ENCODE data around the gene ARHGAP8.

Gene ARHGAP8

DNA sequence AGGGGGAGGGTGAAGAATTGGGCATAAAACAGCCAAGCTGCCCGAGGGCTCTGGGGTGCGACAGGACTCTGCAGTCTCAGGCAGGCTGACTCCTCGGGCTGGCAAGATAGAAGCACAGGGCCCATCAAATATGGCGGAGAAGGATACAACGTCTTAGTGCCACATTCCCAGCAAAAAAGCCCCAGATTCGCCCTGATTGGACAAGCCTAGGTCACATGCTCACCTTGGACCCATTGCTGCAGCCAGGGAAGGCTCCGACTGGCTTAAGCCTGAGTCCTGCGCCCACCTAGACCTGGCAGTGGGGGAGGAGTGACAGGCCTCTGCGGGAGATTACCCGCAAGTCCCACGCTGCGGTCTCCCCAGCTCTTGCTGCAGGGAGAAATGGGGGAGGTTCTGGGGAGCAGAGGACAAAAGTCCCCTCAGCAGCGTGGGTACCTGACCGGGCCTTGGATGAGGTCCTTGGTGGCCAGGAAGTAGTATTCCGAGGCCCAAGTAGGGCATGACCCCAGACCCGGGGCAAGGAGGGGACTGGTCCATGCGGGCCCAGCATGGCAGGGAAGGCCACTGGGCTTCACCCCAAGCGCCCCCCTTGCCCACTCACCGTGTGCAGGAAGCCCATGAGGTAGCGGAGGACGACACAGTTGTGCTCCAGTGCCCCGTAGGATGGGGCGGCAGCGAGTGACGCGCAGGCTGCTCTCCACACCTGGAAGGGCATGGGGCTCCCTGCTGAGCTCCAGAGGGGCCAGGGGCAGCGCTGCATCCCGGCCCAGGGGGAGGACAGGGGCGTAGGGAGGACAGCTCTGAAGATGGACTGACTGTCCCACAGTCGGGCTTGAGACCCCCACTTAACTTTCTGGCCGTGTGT, 113.0 kb downstream of the ARHGAP8 start:
- no peak for DNase-seq
- in situ Hi-C loops (cut with MboI; ENCODE audit: low pct_unique_long_range_greater_than_20kb, low sequenced_read_pairs) = no loop called here

DNA sequence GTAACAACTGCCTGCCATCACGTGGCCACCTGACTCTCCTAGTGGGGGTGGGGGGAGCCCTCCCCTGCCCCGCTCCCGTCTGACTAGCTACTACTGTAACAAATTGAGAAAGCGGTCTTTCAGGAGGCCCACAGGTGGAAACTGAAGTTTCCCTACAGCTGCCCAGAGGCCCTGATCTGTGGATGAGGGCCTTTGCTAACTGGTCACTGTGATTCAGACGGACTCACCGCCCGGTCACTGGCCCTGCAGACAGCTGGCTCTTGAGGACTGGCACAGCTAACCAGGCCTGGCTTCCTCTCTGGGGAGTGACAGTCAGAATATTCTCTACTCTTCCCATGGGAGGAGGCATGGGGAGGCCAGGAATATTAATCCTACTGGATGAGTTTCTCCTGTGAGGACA, 116.8 kb downstream of the ARHGAP8 start:
- in situ Hi-C loops (cut with MboI; ENCODE audit: low pct_unique_long_range_greater_than_20kb, low sequenced_read_pairs) = no loop called here

DNA sequence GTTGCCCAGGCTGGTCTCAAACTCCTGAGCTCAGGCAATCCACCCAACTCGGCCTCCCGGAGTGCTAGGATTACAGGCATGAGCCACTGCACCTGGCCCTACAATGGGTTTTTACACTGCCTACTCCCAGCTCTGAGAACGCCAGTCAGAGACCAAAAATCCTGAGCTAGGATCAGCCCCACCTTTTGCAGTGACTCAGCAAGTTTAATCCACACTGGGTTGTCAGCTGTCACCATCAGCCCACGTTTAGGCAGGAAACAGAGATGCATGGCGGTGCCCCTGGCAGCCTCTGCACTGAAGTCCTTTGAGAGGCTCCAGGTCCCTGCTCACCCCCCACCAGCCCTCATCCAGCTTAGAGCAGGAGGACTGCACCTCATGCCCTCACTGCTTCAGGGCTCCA, 117.6 kb downstream of the ARHGAP8 start:
- in situ Hi-C loops (cut with MboI; ENCODE audit: low pct_unique_long_range_greater_than_20kb, low sequenced_read_pairs) = no loop called here
- DNase-seq = no peak

More for the DNA sequence above, 116.8 kb downstream of the ARHGAP8 start:
- no peak for DNase-seq

GRCh38 chr22:44871782-44872181, 119.4 kb downstream of the ARHGAP8 start:
- DNase-seq = no peak
- in situ Hi-C loops (cut with MboI; ENCODE audit: low pct_unique_long_range_greater_than_20kb, low sequenced_read_pairs) = no loop called here

GRCh38 chr22:44876921-44877320, 124.5 kb downstream of the ARHGAP8 start:
- no peak for DNase-seq
- in situ Hi-C loops (cut with MboI; ENCODE audit: low pct_unique_long_range_greater_than_20kb, low sequenced_read_pairs) = no loop called here

GRCh38 chr22:44878483-44879300, 126.3 kb downstream of the ARHGAP8 start:
- DNase-seq = no peak
- in situ Hi-C loops (cut with MboI; ENCODE audit: low pct_unique_long_range_greater_than_20kb, low sequenced_read_pairs) = no loop called here

DNA sequence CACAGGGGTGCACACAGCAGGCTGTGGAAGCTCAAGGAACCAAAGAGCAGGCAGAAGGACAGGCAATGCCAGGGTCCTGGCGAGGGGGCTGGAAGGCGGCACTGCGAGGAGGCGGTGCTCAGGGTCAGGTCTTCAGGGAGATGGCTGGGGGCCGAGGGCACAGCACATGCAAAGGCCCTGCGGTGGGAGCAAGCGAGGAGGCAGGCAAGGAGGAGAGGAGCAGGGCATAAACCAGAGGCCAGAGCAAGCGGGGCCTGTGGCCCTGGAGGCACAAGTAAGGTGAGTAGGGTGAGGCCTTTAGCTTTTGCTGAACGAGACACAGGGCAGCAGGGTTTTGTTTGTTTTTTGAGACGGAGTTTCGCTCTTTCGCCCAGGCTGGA, 126.9 kb downstream of the ARHGAP8 start:
- no peak for DNase-seq
- in situ Hi-C loops (cut with MboI; ENCODE audit: low pct_unique_long_range_greater_than_20kb, low sequenced_read_pairs) = no loop called here

GRCh38 chr22:44880610-44881290, 128.4 kb downstream of the ARHGAP8 start:
- no peak for DNase-seq
- in situ Hi-C loops (cut with MboI; ENCODE audit: low pct_unique_long_range_greater_than_20kb, low sequenced_read_pairs) = no loop called here

DNA sequence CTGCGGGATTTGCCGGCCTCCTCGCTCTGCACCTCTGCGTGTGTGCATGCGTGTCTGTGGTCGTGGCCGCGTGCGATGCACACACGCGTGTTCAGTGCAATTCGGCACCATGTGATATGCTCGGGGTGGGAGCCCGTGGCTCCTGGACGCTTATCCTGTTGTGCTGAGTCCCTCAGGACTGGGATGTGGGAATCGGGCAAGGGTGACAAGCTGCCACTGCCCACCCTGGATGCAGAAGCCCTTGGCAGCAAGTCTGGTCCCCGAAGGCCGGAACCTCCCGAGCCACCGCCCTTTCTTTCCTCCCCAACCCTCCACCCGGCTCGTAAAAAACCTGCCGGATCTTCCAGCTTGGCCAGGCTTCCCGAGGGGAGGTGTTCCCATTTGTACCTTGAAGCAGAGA, 129.2 kb downstream of the ARHGAP8 start:
- in situ Hi-C loops (cut with MboI; ENCODE audit: low pct_unique_long_range_greater_than_20kb, low sequenced_read_pairs) = no loop called here
- DNase-seq = no peak

- in situ Hi-C loops (cut with MboI; ENCODE audit: low pct_unique_long_range_greater_than_20kb, low sequenced_read_pairs) = no loop called here
- DNase-seq = no peak
These were observed 130.0 kb downstream of the ARHGAP8 start for GRCh38 chr22:44882226-44882905.

GRCh38 chr22:44883011-44883421, 130.6 kb downstream of the ARHGAP8 start:
- no peak for DNase-seq
- in situ Hi-C loops (cut with MboI; ENCODE audit: low pct_unique_long_range_greater_than_20kb, low sequenced_read_pairs) = no loop called here

GRCh38 chr22:44884562-44884961, 132.2 kb downstream of the ARHGAP8 start:
- no peak for DNase-seq
- in situ Hi-C loops (cut with MboI; ENCODE audit: low pct_unique_long_range_greater_than_20kb, low sequenced_read_pairs) = no loop called here

DNA sequence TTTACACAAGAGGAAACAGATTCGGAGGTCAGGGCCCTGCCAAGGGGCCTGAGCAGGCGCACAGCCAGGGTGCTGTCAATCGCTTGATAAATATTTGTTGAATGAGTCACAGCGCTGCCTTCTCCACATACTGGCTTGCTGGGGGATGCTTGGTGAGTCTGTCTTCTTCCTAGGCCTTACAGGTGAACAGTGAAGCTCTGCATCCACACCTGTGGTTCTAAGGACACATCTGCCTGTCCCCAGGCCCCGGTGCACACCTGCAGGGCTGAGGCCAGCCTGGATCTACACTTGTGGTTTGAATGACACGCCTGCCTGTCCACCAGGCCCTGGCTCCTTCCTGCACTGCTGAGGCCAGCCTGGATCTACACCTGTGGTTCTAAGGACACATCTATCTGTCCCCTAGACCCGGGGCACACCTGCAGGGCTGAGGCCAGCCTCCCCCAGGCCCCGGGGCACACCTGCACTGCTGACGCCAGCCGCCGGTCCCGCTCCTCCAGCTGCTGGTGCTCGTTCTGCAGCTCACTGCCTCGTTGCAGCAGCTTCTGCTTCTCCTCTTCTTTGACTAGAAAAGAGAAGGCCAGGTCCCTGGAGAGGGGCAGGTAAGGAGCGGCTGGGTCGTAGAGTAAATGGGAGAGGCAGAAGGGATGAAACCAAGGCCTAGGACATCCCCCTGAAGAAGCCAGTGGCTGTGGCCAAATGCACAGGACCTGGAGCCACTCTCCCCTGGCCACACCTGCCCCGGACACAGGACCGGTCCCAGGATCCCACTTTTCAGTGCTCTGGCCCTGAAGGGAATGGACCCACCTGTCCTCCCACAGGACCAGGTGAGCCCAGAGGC, 132.8 kb downstream of the ARHGAP8 start:
- no peak for DNase-seq
- in situ Hi-C loops (cut with MboI; ENCODE audit: low pct_unique_long_range_greater_than_20kb, low sequenced_read_pairs) = no loop called here

DNA sequence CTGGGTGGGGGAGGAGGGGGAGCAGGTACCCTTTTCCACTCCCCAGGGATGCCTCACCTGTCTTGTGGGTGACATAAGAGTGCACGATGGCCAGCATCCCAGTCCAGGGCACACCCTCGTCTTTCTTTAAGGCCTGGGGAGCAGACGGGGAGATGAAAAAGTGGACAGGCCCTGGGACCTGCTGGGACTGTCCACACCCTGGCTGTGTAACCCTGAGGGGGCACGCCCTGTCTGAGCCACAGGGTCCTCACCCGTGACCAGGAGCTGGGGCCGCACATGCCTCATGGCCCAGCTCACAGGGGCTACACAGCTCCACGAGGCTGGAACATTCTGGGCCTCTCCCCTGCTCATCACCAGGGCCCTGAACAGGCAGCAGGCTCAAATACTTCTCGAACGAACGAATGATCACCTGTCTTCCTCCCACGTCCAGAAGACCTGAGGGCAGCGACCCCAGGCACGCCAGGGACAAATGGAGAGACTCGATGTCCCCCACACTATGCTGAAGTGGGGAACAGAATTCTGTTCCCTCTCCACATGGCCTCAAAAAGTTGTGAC, 133.5 kb downstream of the ARHGAP8 start:
- in situ Hi-C loops (cut with MboI; ENCODE audit: low pct_unique_long_range_greater_than_20kb, low sequenced_read_pairs) = no loop called here
- no peak for DNase-seq

DNA sequence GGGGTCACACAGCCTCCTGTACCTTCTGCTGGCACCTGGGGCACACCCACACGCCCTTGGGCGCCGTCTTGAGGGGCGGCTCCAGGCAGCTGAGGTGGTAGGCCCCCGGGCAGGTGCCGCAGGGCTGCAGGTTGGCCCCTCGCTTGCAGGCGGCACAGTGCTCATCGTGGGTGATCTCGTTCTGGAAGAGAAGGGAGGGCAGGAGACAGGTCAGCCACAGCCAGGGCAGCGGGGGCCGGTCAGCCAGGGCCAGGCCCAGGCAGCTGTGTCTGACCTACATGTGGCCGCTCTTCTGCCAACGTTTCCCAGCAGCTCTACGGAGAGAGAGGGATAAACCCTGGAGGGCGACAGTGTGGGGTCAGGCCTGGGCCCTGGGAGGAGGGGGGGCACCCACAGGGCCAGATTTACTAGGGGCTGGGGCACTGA, 135.6 kb downstream of the ARHGAP8 start:
- DNase-seq = no peak
- in situ Hi-C loops (cut with MboI; ENCODE audit: low pct_unique_long_range_greater_than_20kb, low sequenced_read_pairs) = no loop called here

- in situ Hi-C loops (cut with MboI; ENCODE audit: low pct_unique_long_range_greater_than_20kb, low sequenced_read_pairs) = no loop called here
- DNase-seq = no peak
These were observed 136.3 kb downstream of the ARHGAP8 start for GRCh38 chr22:44888491-44889254.

DNA sequence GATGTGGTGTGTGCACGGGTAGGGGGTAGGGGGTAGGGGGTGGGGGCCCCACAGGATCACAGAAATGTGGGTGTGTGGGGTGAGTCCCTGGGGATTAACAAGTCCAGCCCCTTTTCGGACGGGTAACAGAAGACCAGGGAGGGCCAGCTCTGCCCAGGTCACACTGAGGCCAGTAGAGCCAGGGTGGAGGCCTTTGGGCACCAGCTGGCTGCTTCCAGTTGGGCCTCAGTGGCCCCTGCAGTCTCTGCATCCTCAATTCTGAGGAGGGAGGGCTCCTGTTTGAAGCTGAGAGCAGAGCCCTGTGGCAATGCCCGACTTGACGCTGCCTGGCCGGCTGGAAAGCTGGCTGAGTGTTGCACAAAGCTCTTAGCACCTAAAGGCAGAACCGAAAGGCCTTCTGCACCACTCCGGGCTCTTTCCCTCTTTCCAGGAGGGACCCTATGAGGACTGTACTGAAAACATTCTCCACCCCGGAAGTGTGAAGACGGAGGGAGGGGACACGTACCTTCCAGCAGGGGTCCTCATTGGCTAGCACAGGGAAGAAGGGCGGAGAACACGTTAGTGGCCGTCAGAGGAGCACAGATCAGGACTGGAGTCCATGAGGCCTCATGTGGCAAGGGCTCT, 137.0 kb downstream of the ARHGAP8 start:
- no peak for DNase-seq
- in situ Hi-C loops (cut with MboI; ENCODE audit: low pct_unique_long_range_greater_than_20kb, low sequenced_read_pairs) = no loop called here

Data from KBM-7 (cell line).